SK-MEL-5 (cell line): ENCODE measurements around the gene PTPRG. TPM values are rescaled to one million over a fixed set of nuclear protein-coding genes. Genes with fewer than 3 reads are reported as not detected.

Experiments
- DNase-seq: peaks from one replicate; pipeline ENCODE4 v3.0.0-alpha.2; 2016; ENCODE audit warnings: low read depth, low spot score
- in situ Hi-C: cut with HindIII; loops from 2 replicates; pipeline ENCODE4 v1.10.0; 2016; ENCODE audit warnings: low sequenced_read_pairs, high pct_unique_total_duplicates, low pct_unique_long_range_greater_than_20kb
- total RNA-seq: library from RNA; depleted of rRNA; stranded (reverse); fragments of >200 nt; shearing (Covaris generic); gene quantifications from 2 replicates; pipeline ENCODE4 v1.2.3, GENCODE V29; 2014

PTPRG gene
- total RNA-seq, 1 experiment from 2014 or later = 35.3 TPM

- no peak for DNase-seq
- in situ Hi-C loops = no loop called here
Measured at GRCh38 chr3:61628636-61629035, 67.3 kb downstream of the PTPRG start.

GRCh38 chr3:61629442-61629841 lies 68.1 kb downstream of the PTPRG start:
- in situ Hi-C loops = no loop called here
- DNase-seq = no peak

GRCh38 chr3:61631108-61631769 lies 69.9 kb downstream of the PTPRG start:
- in situ Hi-C loops = no loop called here
- no peak for DNase-seq

- DNase-seq = no peak
- in situ Hi-C loops = no loop called here
Measured at GRCh38 chr3:61632568-61633175, 71.3 kb downstream of the PTPRG start.

- in situ Hi-C loops = no loop called here
Measured at GRCh38 chr3:61634678-61635077, 73.3 kb downstream of the PTPRG start.

GRCh38 chr3:61637088-61638051 lies 76.0 kb downstream of the PTPRG start:
- DNase-seq = no peak

More at GRCh38 chr3:61634678-61635077, 73.3 kb downstream of the PTPRG start:
- DNase-seq = no peak

GRCh38 chr3:61638741-61639140 lies 77.4 kb downstream of the PTPRG start:
- no peak for DNase-seq
- in situ Hi-C loops = no loop called here

More at GRCh38 chr3:61637088-61638051, 76.0 kb downstream of the PTPRG start:
- in situ Hi-C loops = no loop called here

GRCh38 chr3:61639991-61640390 lies 78.6 kb downstream of the PTPRG start:
- DNase-seq = no peak
- in situ Hi-C loops = no loop called here

- in situ Hi-C loops = no loop called here
- no peak for DNase-seq
Measured at GRCh38 chr3:61645148-61645547, 83.8 kb downstream of the PTPRG start.

- DNase-seq = no peak
- in situ Hi-C loops = no loop called here
Measured at GRCh38 chr3:61646360-61646759, 85.0 kb downstream of the PTPRG start.

GRCh38 chr3:61646851-61647525 lies 85.6 kb downstream of the PTPRG start:
- no peak for DNase-seq
- in situ Hi-C loops = no loop called here

GRCh38 chr3:61648481-61648880 lies 87.1 kb downstream of the PTPRG start:
- in situ Hi-C loops = no loop called here
- DNase-seq = no peak

- DNase-seq = no peak
- in situ Hi-C loops = no loop called here
Measured at GRCh38 chr3:61649381-61650170, 88.2 kb downstream of the PTPRG start.

- in situ Hi-C loops = no loop called here
Measured at GRCh38 chr3:61650276-61650675, 88.9 kb downstream of the PTPRG start.

GRCh38 chr3:61650719-61651410 lies 89.5 kb downstream of the PTPRG start:
- in situ Hi-C loops = no loop called here
- no peak for DNase-seq

More at GRCh38 chr3:61650276-61650675, 88.9 kb downstream of the PTPRG start:
- no peak for DNase-seq

GRCh38 chr3:61657689-61658088 lies 96.3 kb downstream of the PTPRG start:
- in situ Hi-C loops = no loop called here
- DNase-seq = no peak

GRCh38 chr3:61662861-61663260 lies 101.5 kb downstream of the PTPRG start:
- in situ Hi-C loops = no loop called here
- DNase-seq = no peak
